HG02885 (cell line): ENCODE data around the gene FICD.
"Not testable (repeated sequence)": the region's sequence is repeated elsewhere in the genome, so short reads cannot be mapped to it uniquely, and the experiment has no call there.

Experiments
- ATAC-seq: cut with Tn5 transposase; IDR thresholded peaks from one replicate; pipeline ENCODE4 v1.9.1; 2021; ENCODE audit warnings: mild to moderate bottlenecking; ENCODE audit not compliant: unreplicated experiment, poor library complexity

FICD gene

DNA sequence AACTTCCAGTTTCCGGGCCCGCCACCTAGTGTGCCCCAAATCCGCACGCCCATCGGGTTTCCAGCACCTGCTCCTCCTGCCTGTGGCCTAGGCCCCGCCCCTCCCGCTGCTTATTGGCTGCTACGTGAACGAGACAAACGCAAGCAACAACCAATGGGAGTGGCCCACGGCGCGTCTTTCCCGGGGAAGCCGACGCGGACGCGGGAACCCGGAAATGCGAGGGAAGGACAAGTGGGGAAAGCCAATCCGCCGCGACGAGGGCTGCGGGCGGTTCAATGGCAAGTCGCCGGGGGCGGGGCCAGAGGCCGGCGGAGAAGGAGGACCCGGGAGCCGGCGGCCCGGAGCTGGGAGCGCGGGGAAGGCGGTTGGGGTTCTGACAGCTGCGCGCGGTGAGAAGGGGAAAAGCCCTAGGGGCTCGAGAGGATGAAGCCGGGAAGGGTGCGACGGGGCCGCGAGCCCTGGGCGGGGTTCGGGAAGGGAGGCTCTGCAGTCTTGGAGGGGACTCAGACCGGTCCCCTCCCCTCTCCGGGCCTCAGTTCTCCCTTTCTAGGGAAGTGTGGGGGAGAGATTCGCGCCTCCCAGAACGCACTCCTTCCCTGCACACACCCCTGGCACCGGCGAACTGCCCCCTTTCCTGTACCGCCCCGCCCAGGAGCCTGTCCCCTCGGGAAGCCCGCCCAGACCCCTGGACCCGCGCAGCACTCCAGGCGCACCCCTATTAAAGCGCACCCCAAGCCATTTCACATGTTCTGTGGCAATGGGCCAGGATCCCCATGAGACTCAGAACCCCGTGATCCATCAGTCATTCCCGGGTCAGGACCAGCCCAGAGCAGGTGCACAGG lies at the start of gene FICD:
TSS of gene FICD (plus strand) at position 305 of the 842 bp plus-strand sequence. CDS start 1,696 bp downstream, outside the sequence.
- peak; percentile 89 for ATAC-seq

GRCh38 chr12:108465417-108465816 lies 49.7 kb upstream of the FICD start:
- ATAC-seq = no peak

- ATAC-seq = no peak
Observed at GRCh38 chr12:108468196-108468968, 46.7 kb upstream of the FICD start.

DNA sequence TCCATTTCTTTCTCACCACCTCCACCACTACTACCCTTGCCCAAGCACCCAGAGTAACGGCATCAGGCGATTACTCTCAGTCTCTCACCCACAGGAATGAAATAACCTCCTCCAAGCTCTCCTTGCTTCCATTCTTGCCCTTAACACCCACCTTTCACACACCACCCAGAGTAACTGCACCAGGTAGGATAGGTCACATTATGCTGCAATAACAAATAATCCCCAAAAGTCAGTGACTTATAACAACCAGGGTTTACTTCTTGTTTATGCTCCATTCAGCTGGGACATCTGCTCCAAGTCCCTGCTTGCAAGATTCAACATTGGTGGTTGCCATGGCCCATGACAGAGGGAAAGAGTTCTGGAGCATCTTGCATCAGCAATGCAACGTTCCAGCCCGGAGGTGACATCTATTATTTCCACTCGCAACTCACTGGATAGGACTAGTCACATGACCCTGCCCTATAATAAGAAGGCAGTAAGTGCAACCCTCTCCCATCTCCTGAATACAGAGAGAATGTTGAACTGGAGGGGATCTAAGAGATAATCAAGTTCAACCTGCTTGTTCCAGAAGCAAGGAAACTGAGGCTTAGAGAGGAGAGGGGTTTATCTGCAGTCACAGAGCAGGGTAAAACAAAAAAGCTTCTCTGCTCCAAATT lies 41.5 kb upstream of the FICD start:
- ATAC-seq = no peak

GRCh38 chr12:108475396-108475795 lies 39.7 kb upstream of the FICD start:
- ATAC-seq = no peak

DNA sequence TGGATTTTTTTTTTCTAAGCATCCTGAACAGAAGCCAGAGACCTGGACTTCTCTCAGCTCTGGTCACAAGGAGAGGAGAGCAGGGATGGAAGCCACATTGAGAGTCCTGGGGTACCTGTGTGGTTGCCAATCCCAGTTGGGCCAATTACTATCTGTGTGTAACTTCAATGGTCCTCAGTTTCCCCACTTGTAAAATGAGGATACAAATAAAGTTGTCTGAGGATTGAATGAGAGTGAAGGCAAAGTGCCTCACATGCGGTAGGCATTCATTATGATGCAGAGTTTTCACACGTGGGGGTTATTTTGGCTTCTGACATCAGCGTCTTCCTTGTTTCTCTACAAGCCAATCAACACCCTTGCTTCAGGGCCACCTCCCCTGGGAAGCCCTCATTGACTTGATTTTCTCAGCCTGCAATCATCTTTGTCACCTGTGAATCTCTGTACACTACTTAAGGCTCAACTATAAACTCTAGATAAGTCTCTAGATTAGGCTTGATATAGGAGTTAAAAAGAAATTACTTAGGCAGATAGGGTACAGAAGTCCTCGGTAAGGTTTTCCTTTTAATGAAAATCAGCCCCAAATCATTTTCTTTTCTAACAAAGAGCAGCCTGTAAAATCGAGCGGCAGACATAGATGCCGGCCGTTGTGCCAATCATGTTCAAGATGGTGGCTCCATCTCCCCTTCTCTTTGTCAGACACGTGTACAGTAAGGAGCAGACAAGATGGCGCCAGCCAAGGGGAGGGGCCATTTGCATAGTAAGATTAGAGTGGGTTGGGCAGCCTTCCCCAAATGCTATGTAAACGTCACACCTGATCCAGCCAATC lies 37.8 kb upstream of the FICD start:
- ATAC-seq = no peak

DNA sequence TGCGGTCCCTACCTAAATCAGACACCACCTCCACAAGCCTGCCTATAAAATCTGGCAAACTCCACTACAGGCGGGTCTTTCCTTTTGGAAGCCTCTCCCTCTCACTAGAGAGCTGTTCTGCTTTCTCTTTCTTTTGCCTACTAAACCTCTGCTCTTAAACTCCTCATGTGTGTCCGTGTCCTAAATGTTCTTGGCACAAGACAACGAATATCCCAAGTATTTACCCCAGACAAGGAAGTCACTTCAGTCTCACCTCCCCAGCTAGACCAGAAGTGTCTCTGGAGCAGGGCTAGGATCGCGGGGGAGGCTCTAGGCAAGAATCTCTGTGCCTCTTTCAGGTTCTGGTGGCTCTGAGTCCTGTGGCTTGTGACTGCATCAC lies 37.2 kb upstream of the FICD start:
- ATAC-seq = no peak

DNA sequence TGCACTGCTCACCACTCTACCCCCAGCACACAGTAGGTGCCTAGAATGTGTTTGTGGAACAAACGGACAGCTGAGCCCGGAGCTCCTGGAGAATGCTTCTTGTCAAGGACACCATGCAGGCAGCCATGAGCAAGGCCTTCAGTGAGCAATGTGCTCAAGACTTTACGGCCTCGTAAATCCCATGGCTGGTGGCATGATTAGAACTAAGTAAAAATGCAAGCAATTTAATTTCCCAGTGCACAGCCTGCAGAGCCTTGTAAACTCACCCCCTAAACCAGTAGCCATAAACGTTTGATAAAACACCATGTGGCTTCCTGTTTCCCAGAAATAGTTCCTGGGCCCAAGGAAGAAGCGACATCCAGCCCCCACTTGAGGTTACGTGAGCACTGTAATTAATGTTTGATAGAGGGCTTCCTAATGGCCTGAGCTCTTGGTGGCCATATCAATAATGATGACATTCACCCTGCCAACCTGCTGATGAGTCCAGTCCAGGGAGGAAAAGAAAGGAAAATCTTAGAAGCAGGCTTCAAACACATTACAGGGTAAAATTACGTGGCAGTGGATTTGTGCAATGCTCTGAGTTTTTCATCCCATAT lies 36.4 kb upstream of the FICD start:
- ATAC-seq = no peak

DNA sequence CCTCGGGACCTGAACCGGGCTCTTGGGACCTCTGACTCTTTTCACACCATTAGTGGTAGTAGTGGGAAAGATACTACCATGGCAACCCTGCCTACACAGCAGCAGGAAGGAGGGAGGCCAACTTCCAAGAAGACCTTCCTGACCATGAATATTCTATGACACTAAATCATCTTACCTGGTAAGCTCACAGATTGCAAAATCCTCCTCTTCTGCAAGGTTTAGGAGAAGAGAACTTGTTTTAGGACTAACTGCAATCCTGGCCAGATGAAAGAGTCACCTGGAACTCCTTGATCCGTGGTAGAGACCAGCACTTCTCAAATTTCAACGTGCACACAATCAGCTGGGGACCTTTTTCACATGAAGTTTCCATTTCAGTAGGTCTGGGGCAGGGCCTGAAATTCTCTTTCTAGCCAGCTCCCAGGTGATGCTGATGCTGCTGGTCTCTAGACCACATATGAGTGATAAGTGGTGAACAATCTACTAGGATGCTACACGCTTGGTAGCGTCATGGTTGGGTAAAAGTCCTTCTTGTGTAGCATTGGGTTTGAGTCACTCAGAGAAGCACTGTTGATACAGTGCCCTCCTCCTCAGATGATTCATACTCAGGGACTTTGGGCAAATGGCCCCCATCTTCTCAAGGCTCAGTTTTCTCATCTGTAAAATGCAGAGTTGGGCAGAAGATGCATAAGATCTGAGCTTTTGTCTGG lies 35.6 kb upstream of the FICD start:
- no peak for ATAC-seq

DNA sequence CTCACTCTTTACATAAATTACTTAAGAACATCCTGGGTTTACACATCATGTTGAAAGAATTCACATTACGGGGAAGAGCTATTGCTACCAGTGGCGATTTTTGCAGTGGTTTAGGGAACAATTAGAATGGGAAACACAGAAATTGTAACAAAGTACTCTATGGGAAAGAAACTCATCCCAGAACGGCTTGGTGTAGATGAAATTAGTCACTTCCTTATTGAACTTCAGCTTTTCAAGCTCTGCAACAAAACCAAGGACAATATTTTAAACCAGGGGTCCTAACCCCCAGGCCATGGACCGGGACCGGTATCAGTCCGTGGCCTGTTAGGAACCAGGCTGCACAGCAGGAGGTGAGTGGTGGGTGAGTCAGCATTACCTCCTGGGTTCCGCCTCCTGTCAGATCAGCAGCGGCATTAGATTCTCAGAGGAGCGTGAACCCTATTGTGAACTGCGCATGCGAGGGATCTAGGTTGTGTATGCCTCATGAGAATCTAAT lies 32.3 kb upstream of the FICD start:
- no peak for ATAC-seq

DNA sequence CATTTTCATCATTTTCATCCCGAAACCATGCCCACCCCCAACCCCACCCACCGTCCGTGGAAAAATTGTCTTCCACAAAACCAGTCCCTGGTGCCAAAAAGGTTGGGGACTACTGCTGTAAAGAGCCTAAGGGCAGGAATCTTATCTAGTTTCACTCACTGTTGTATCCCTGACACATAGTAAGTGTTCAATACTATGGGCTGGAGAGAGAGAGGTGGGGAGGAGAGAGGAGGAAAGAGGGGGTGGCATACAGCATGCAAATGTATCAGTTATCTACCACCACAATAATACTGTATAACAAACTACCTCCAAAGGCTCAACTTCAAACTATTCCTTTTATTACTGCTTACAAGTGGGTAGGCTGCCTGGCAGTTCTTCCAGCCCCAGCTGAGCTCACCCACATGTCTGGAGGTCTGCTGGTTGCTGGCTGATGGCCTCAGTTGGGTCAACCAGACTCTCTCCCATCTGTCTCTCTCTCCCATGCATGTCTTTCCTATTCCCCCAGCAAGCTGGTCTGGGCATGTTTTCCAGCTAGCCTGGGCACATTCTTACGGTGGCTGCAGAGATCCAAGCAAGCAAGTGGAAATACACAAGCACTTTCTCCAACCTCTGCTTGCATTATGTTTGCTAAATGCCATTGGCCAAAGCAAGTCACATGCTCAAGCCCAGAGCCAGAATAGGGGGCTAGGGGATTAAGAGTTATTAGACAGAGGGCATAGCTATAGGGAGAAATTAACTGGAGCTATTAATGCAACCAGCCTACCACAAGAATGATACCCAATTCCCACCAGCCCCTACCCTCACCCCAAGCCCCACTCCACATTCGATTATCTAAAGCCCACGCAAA lies 31.6 kb upstream of the FICD start:
- ATAC-seq = no peak

DNA sequence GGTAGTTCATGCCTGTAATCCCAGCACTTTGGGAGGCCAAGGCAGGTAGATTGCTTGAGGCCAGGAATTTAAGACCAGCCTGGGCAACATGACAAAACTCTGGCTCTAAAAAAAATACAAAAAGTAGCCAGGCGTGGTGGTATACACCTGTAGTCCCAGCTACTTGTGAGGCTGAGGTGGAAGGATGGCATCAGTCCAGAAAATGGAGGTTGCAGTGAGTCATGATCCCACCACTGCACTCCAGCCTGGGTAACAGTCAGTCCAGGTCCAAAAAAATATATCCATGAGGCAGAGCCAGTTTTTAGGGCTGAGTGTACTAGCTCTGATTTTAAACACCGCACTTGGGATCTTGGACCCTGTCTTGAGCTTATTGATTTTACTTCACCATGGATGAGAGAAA lies 30.6 kb upstream of the FICD start:
- ATAC-seq = no peak

DNA sequence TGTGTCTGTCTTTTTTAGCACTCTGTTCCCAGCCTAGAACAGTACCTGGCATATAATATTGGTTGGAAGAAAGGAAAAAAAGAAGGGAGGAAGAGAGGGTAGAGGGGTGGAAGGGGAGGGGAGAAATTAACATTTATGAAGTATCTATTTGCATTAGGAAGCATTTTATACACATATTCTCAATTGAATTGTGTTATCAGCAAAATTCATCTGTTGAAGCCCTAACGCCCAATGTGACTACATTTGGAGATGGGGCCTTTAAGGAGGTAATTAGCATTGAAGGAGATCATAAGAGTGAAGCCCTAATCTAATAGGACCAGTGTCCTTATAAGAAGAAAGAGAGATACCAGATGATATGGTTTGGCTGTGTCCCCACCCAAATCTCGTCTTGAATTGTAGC lies 30.2 kb upstream of the FICD start:
- ATAC-seq = no peak

DNA sequence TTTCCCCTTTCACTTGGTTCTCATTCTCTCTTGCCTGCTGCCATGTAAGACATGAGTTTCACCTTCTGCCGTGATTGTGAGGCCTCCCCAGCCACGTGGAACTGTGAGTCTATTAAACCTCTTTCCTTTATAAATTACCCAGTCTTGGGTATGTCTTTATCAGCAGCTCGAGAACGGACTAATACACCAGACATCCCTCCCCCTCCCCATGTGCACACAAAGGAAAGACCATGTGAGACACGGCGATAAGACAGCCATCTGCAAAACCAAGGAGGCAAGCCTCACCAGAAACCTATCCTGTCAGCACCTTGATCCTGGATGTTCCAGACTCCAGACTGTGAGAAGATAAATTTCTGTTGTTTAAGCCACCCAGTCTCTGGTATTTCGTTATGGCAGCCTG lies 29.7 kb upstream of the FICD start:
- not testable (repeated sequence) for ATAC-seq

DNA sequence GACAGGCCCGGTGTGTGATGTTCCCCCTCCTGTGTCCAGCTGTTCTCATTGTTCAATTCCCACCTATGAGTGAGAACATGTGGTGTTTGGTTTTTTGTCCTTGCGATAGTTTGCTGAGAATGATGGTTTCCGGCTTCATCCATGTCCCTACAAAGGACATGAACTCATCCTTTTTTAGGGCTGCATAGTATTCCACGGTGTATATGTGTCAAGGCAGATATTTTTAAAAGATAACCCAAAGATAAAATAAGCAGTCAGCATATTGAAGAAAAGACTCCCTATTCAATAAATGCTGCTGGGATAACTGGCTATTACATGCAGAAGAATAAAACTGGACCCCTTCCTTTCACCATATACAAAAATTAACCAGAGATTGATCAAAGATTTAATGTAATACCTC lies 28.0 kb upstream of the FICD start:
- ATAC-seq = not testable (repeated sequence)

DNA sequence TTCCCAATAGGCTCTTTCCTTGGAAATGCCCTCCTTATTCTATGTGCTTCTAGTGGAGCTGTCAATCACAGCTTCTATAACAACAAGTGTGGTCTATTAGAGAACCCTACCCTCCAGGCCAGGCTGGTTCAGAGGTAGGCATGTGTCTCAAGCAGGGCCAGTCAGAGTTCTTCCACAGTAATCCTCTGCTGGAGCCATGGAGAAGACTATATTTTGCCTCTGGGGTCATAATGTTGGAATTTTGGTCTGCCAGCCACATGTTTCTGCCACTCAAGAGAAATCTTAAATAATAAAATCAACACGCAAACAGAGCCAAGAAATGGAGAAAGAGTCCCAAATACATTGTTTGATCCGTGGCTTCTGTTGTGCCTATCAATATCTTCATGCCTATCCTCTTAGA lies 23.8 kb upstream of the FICD start:
- ATAC-seq = no peak

DNA sequence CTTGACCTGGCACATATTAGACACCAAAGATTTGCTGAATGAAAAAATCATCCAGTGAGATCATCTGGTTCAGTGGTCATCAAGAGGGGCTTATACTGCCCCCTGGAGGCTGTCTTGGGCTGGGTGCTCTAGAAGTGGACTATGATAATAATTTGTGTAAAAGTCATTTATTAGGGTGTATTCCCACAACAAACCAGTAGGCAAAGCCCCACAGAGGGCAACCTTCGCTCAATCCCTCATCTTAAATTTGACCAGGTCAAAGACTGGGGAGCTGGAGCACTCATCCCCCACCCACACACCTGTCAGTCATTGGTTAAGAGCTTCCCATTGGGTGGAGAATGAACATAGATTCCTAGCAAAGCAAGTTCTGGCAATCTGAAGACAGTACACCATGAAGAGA lies 20.0 kb upstream of the FICD start:
- ATAC-seq = no peak
